Fibroblast of pulmonary artery (primary cell): ENCODE data around the gene PRKCQ.

Source experiments
- DNase-seq: peaks from one replicate; pipeline ENCODE4 v3.0.0-alpha.2; 2010; ENCODE audit warnings: low read depth
- H3K4me3 ChIP-seq: replicated peaks from 2 replicates; pipeline ENCODE4 v1.5.1; 2011; ENCODE audit warnings: low read depth, mild to moderate bottlenecking, control low read depth, low read length, moderate library complexity
- TF ChIP-seq, protein P1 (sequence below): IDR thresholded peaks from 2 replicates; pipeline ENCODE4 v1.5.1; 2011; ENCODE audit warnings: mild to moderate bottlenecking, control low read depth, low read length, inconsistent platforms; ENCODE audit errors: missing control alignments

The PRKCQ gene

DNA sequence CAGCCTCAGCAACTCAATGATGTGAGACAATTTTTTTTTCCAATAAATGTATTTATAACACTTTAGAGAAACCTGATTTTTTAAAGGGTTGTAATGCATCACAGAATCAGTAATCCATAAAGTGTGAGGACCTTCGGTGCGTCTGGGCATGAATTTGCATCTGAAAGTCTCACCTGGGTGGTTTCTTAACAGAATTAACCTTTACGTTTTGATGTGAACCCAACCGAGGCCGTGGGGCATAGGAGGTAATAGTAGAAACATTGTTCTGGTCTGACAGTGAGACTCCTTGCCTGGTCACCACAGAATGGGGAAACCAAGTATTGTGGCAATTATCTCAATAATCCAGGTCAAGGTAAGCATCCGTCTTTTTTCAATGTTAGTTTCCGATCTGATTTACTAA lies 114.6 kb downstream of the PRKCQ start:
- DNase-seq = no peak
- no peak overlapping the region for H3K4me3 ChIP-seq

DNA sequence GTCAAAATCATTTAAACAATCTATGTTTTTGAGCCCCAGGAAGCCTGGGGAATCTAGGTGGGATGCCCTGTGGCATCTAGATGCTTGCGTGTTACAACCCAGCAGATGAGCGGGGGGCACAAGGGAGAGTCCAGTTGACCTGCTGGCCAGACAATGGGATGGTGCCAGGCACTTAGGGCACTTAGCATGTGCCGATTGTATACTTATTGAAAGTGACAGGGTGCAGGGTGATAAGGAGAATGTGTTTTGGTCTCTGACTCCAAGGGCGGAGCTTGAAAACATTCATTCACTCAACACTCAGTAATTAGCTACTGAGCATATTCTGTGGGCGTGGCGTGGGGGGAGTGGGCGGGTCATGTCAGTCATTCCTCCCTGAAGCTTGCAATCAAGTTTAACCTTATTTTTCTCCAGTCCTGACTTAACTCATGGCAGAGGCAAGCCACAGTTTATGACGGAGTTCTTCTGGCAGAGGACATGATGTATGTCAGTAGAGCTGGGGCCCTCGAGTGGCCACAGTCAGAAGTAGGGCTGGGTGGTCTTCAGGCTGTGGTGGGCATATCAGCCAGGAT lies 115.1 kb downstream of the PRKCQ start:
- TF ChIP-seq, protein P1, sequence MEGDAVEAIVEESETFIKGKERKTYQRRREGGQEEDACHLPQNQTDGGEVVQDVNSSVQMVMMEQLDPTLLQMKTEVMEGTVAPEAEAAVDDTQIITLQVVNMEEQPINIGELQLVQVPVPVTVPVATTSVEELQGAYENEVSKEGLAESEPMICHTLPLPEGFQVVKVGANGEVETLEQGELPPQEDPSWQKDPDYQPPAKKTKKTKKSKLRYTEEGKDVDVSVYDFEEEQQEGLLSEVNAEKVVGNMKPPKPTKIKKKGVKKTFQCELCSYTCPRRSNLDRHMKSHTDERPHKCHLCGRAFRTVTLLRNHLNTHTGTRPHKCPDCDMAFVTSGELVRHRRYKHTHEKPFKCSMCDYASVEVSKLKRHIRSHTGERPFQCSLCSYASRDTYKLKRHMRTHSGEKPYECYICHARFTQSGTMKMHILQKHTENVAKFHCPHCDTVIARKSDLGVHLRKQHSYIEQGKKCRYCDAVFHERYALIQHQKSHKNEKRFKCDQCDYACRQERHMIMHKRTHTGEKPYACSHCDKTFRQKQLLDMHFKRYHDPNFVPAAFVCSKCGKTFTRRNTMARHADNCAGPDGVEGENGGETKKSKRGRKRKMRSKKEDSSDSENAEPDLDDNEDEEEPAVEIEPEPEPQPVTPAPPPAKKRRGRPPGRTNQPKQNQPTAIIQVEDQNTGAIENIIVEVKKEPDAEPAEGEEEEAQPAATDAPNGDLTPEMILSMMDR = no peak
- no peak overlapping the region for H3K4me3 ChIP-seq
- DNase-seq = no peak

More for the DNA sequence above, 114.6 kb downstream of the PRKCQ start:
- TF ChIP-seq, protein P1 = no peak

DNA sequence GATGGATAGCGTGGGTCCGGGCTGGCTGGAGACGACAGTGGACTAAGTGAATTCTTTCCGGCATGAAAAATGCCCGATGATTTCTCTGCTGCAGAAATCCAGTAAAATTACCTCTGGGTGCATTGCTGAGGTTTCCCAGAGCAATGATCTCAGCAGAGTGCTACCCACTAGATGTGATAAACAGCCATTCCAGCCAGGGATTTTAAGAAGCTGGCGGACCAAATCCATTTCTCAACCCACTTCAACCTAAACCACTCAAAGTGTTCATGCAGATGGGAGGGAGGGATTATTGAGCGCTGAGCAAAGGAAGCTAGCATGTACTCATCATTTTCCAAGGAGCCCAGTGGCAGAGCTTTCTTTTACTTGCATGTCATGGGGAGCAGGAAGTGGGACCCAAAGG lies 116.7 kb downstream of the PRKCQ start:
- H3K4me3 ChIP-seq = no peak overlapping the region
- no peak for DNase-seq
- TF ChIP-seq, protein P1 = no peak

DNA sequence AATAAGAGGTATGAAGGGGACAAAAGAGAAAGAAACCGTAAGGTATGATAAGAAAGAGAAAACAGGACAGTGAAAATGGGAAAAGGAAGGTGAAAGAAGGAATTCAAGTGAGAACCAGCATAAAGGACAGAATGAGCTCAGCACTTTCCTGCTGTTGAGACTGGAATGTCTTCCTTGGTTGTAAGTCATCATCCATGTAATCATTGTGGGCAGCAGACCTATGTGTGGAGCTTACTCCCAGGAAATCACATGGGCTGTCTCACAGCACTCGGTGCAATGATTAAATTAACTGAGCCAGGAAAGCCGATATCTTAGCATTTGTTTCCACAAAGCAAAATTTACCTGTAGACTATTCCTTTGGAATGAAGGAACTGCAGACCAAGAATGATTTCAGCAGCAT lies 118.1 kb downstream of the PRKCQ start:
- DNase-seq = no peak
- TF ChIP-seq, protein P1 = no peak
- H3K4me3 ChIP-seq = no peak overlapping the region

DNA sequence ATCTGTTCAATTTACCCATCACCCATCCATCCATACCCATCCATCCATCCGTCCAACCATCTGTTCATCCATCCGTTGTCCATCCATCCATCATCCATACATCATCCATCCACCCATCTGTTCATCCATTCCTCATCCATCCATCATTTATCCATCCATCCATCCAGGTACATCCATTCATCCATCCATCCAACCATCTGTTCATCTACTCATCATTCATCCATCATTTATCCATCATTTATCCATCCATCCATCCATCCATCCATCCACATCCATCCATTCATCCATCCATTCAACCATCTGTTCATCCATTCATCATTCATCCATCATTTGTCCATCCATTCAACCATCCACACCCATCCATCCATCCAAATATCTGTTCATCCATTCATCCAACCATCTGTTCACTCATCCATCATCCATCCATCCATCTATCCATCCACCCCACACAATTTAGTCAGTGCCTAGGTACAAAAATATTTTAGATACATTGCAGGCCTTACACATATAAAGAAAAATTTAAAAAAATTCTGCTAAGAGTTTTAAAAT lies 119.1 kb downstream of the PRKCQ start:
- H3K4me3 ChIP-seq = no peak overlapping the region
- no peak for DNase-seq
- TF ChIP-seq, protein P1 = no peak

DNA sequence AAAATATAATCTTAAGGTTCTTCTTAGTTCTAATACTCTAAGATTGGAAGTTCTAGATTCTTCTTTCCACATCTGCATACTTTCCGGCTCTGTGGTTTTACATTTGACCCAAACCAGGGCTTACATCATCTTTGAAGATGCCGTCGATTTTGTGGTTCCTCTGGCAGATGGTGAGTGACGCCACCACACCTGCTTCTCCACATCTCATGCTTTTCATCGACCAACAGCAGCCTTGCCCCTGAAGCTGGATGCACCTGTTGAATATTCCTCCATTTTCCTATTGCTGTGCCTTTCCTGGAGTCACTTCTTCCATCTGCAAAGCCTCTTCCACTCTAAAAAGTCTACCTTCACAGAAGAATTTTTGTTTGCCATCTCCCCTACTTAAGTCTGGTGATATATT lies 121.3 kb downstream of the PRKCQ start:
- no peak overlapping the region for H3K4me3 ChIP-seq
- TF ChIP-seq, protein P1 = no peak
- DNase-seq = no peak

DNA sequence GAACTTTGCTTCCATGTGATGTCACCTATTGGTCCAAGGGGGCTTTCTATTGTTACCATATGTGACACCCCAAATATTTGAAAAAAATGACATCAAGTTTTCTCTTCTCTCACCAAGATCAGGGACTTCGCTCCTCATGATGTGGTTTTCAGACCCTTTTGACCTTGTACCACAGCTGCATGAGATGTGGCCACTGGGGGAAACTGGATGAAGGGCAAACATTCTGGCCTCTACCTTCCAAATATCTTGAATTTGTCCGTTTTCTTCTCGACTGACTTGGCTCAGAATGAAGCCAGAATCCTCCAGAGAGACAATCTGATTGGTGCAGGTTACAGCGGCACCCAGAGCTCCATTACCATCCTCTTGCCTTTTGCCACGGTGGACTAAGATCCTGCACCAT lies 122.7 kb downstream of the PRKCQ start:
- no peak for DNase-seq
- H3K4me3 ChIP-seq = no peak overlapping the region
- TF ChIP-seq, protein P1 = no peak
